Measurements from ENCODE around the gene NDE1. TPM values are rescaled to one million over a fixed set of nuclear protein-coding genes. Genes with fewer than 3 reads are reported as not detected.

NDE1 gene
- total and polyA plus RNA-seq, 2 of the 8 experiments (the other 6 are each of a cell fraction or from before 2014, with no cell fraction given): 13.3 to 41.3 TPM

DNA sequence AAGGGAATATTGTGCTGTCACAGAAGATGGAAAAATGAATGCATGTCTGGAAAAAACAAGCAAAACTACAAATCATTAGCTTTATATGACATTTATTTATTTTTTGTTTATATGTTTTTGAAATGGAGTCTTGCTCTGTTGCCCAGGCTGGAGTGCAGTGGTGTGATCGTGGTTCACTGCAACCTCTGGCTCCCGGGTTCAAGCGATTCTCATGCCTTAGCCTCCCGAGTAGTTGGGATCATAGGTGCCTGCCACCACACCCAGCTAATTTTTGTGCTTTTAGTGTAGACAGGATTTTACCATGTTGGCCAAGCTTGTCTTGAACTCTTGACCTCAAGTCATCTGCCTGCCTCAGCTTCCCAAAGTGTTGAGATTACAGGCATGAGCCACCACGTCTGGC, 8.5 kb downstream of the NDE1 start:
- H4K5ac ChIP-seq (ENCODE audit: insufficient read length, low read depth, low read length): no peak overlapping the region
- no peak overlapping the region for H3K18ac ChIP-seq (ENCODE audit: extremely low read depth, low read length)
- ChIA-PET CTCF (ENCODE audit: partially characterized antibody) (interaction anchor here (0.8 to 1.5 kb wide), 2 partner anchors 15 to 24 kb away, joined by 3 to 5 read pairs; no protein-coding TSS in a partner anchor), POLR2A (ENCODE audit: partially characterized antibody) (interaction anchor here (0.7 kb wide), 1 partner anchor 24 kb away, joined by 3 read pairs; no protein-coding TSS in a partner anchor)
- no peak overlapping the region; the same call in 1 of the 2 replicates for H2BK5ac ChIP-seq (ENCODE audit: low read depth, low read length)
- H3K79me1 ChIP-seq (ENCODE audit: low read depth, low read length): peaks cover 8% of the 10 kb centered on the region; the same call in 1 of the 2 replicates
- H3K4ac ChIP-seq (replicated peaks; ENCODE audit: insufficient read length, low read depth, low read length): no peak overlapping the region
- H2BK20ac ChIP-seq (ENCODE audit: low read length): no peak overlapping the region
- H3K23me2 ChIP-seq (ENCODE audit: low read depth, low read length): no peaks in the 10 kb centered on the region
- H3K27ac ChIP-seq (ENCODE audit: low read depth, low read length): no peak overlapping the region
- H3K56ac ChIP-seq (replicated peaks; ENCODE audit: insufficient read length, low read depth, low read length): no peak overlapping the region
- H3K14ac ChIP-seq (ENCODE audit: insufficient read length): no peak overlapping the region
- DNase-seq (ENCODE audit: low read depth in 1 of 2, low spot score in 2 of 2) (no peak), FAIRE-seq (no peak)
- no peaks in the 10 kb centered on the region for H3K4me1 ChIP-seq (replicated peaks in 1 of 4; ENCODE audit: control insufficient read depth in 3 of 4, insufficient read depth in 4 of 4, low read length in 3 of 4)
- no peak overlapping the region for H2BK15ac ChIP-seq (ENCODE audit: low read length)
- H2BK12ac ChIP-seq (ENCODE audit: low read depth, low read length): no peak overlapping the region
- 91% methylated on average over 5 of the region's 5 CpGs; no CpG with 5 or more reads in 1 of the 2 experiments for WGBS, 2 experiments (ENCODE audit: extremely low coverage in 1 of 2, insufficient coverage in 1 of 2, insufficient read length in 1 of 2, insufficient replicate concordance in 2 of 2, low coverage in 1 of 2, low lambda C conversion rate in 2 of 2, missing lambda C conversion rate in 1 of 2)
- no peak overlapping the region for H3K23ac ChIP-seq (ENCODE audit: insufficient read length)
- H4K8ac ChIP-seq (ENCODE audit: extremely low read depth, insufficient read depth, low read length): no peak overlapping the region
- H3K4me3 ChIP-seq (ENCODE audit: extremely low read depth in 1 of 4, insufficient read depth in 2 of 4, low read depth in 3 of 4, low read length in 4 of 4): no peak overlapping the region
- no peaks in the 10 kb centered on the region for H3K27me3 ChIP-seq (replicated peaks in 1 of 4; ENCODE audit: control insufficient read depth in 3 of 4, extremely low read depth in 1 of 4, insufficient read depth in 3 of 4, low read length in 3 of 4)
- H2BK120ac ChIP-seq (replicated peaks; ENCODE audit: low read depth, low read length): no peak overlapping the region
- H3K36me3 ChIP-seq (ENCODE audit: control insufficient read depth in 2 of 4, insufficient read depth in 4 of 4, low read length in 3 of 4): no peaks in the 10 kb centered on the region
- H3K79me2 ChIP-seq (ENCODE audit: control insufficient read depth in 1 of 2, insufficient read depth in 2 of 2, low read length in 2 of 2): peaks cover 0 to 13% of the 10 kb centered on the region in 2 experiments; a peak in 2 of 4 replicates
- no peak overlapping the region for H2AK5ac ChIP-seq (ENCODE audit: low read depth, low read length)
- H3K4me2 ChIP-seq (ENCODE audit: insufficient read depth in 1 of 2, low read depth in 2 of 2, low read length in 2 of 2): no peak overlapping the region
- H4K20me1 ChIP-seq (replicated peaks in 1 of 2; ENCODE audit: control insufficient read depth in 1 of 2, insufficient read depth in 2 of 2, low read length in 2 of 2): peaks cover 0 to 5% of the 10 kb centered on the region in 2 experiments
- no peak overlapping the region for H2AFZ ChIP-seq (ENCODE audit: low read length)
- H3K9me3 ChIP-seq (ENCODE audit: insufficient read depth in 2 of 2, low read depth in 1 of 2, low read length in 1 of 2): no peaks in the 10 kb centered on the region
- H4K91ac ChIP-seq (replicated peaks; ENCODE audit: insufficient read length, low read length): no peak overlapping the region
- no peak overlapping the region for H3K9ac ChIP-seq (replicated peaks in 1 of 4; ENCODE audit: extremely low read depth in 1 of 4, low read depth in 3 of 4, low read length in 3 of 4)
- TF ChIP-seq TAF1 (IDR thresholded peaks at IDR 0.05; ENCODE audit: low read depth, low read length): no peak
- no peak for TF ChIP-seq ZNF274 (IDR thresholded peaks at IDR 0.05; ENCODE audit: borderline replicate concordance, extremely low read depth, low read length)
- no peak for TF ChIP-seq BCL11A (IDR thresholded peaks at IDR 0.05; ENCODE audit: low read depth in 2 of 2, low read length in 2 of 2)
- no peak for TF ChIP-seq TCF12 (IDR thresholded peaks at IDR 0.05; ENCODE audit: low read depth, low read length)
- TF ChIP-seq, protein P1, sequence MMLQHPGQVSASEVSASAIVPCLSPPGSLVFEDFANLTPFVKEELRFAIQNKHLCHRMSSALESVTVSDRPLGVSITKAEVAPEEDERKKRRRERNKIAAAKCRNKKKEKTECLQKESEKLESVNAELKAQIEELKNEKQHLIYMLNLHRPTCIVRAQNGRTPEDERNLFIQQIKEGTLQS (IDR thresholded peaks at IDR 0.05; ENCODE audit: insufficient read depth, low read depth, low read length): no peak
- no peak for TF ChIP-seq POLR2AphosphoS5 (IDR thresholded peaks at IDR 0.05; ENCODE audit: low read depth, low read length)
- TF ChIP-seq, protein P2, sequence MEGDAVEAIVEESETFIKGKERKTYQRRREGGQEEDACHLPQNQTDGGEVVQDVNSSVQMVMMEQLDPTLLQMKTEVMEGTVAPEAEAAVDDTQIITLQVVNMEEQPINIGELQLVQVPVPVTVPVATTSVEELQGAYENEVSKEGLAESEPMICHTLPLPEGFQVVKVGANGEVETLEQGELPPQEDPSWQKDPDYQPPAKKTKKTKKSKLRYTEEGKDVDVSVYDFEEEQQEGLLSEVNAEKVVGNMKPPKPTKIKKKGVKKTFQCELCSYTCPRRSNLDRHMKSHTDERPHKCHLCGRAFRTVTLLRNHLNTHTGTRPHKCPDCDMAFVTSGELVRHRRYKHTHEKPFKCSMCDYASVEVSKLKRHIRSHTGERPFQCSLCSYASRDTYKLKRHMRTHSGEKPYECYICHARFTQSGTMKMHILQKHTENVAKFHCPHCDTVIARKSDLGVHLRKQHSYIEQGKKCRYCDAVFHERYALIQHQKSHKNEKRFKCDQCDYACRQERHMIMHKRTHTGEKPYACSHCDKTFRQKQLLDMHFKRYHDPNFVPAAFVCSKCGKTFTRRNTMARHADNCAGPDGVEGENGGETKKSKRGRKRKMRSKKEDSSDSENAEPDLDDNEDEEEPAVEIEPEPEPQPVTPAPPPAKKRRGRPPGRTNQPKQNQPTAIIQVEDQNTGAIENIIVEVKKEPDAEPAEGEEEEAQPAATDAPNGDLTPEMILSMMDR (IDR thresholded peaks at IDR 0.05; ENCODE audit: control extremely low read depth in 1 of 3, insufficient read depth in 1 of 3, low read depth in 1 of 3, low read length in 3 of 3): no peak
- TF ChIP-seq RXRA (IDR thresholded peaks at IDR 0.05; ENCODE audit: insufficient read depth, low read depth, low read length): no peak
- no peak for TF ChIP-seq HDAC2 (IDR thresholded peaks at IDR 0.05; ENCODE audit: borderline replicate concordance in 1 of 2, low read depth in 2 of 2, low read length in 2 of 2)
- no peak for TF ChIP-seq EP300 (IDR thresholded peaks at IDR 0.05; ENCODE audit: borderline replicate concordance in 1 of 2, low read depth in 2 of 2, low read length in 2 of 2)

Data from H1 (cell line).